HepG2 (cell line): ENCODE results near the gene USP5. TPM values are rescaled to one million over a fixed set of nuclear protein-coding genes. Genes with fewer than 3 reads are reported as not detected.

Experiments
- AGO1 ChIP-seq: fragments of 200-400 bp; formaldehyde crosslinking; IDR thresholded peaks from 2 replicates; pipeline ENCODE4 v1.6.1; 2017; ENCODE audit warnings: mild to moderate bottlenecking, low read depth, low read length, moderate library complexity; ENCODE audit not compliant: poor library complexity, severe bottlenecking
- ARNTL ChIP-seq: sonication (generic); formaldehyde crosslinking; IDR thresholded peaks from 2 replicates; pipeline ENCODE4 v1.4.0; 2020; ENCODE audit warnings: mild to moderate bottlenecking, missing genetic modification reagents
- ASH2L ChIP-seq: fragments of 300-600, 200-600 bp; sonication (generic); IDR thresholded peaks from 2 replicates; pipeline ENCODE4 v1.7.0; 2017; ENCODE audit warnings: low read depth, mild to moderate bottlenecking, moderate library complexity, mixed read lengths, low read length; ENCODE audit not compliant: insufficient read length
- GATA4 ChIP-seq: sonication (generic); IDR thresholded peaks from 2 replicates; pipeline ENCODE4 v1.6.1; 2016; ENCODE audit warnings: antibody characterized with exemption, low read depth, borderline replicate concordance
- HDAC2 ChIP-seq: sonication (generic); formaldehyde crosslinking; IDR thresholded peaks from 2 replicates; pipeline ENCODE4 v1.4.0; 2020; ENCODE audit warnings: missing genetic modification reagents
- NCOA2 ChIP-seq: sonication (generic); formaldehyde crosslinking; IDR thresholded peaks from 2 replicates; pipeline ENCODE4 v1.8.0; 2022; ENCODE audit warnings: inconsistent platforms
- NONO ChIP-seq, 2 experiments: fragments of 450-650 bp in 1 of 2; sonication (generic) in 1 of 2; formaldehyde crosslinking in 1 of 2; IDR thresholded peaks in 1 of 2; conservative IDR thresholded peaks in 1 of 2; 2 replicates each; pipeline versions ENCODE4 v1.6.1 to v1.8.0; 2017 to 2022; ENCODE audit warnings: mild to moderate bottlenecking in 1 of 2, missing genetic modification reagents in 1 of 2, moderate library complexity in 1 of 2
- PHF5A ChIP-seq: IDR thresholded peaks from one replicate; pipeline ENCODE4 v1.6.1; 2018; ENCODE audit warnings: low read depth, missing genetic modification reagents; ENCODE audit not compliant: unreplicated experiment
- RBFOX2 ChIP-seq: fragments of 200-400 bp; formaldehyde crosslinking; IDR thresholded peaks from 2 replicates; pipeline ENCODE4 v1.6.1; 2017; ENCODE audit warnings: low read depth, mild to moderate bottlenecking, low read length
- SAP130 ChIP-seq: IDR thresholded peaks from 2 replicates; pipeline ENCODE4 v1.6.1; 2016; ENCODE audit warnings: low read depth
- SIX4 ChIP-seq: sonication (generic); formaldehyde crosslinking; IDR thresholded peaks from 2 replicates; pipeline ENCODE4 v1.4.0; 2020; ENCODE audit warnings: missing genetic modification reagents
- TAF15 ChIP-seq: fragments of 200-400 bp; formaldehyde crosslinking; IDR thresholded peaks from one replicate; pipeline ENCODE4 v1.6.1; 2018; ENCODE audit warnings: mild to moderate bottlenecking, low read depth, low read length; ENCODE audit not compliant: poor library complexity, severe bottlenecking
- TBX2 ChIP-seq: sonication (generic); formaldehyde crosslinking; IDR thresholded peaks from 2 replicates; pipeline ENCODE4 v1.5.0; 2020; ENCODE audit warnings: missing genetic modification reagents, mild to moderate bottlenecking, borderline replicate concordance
- TCF7L2 ChIP-seq: IDR thresholded peaks from 2 replicates; pipeline ENCODE4 v1.6.1; 2011; ENCODE audit warnings: mild to moderate bottlenecking, low read depth, low read length, moderate library complexity
- ZFP1 ChIP-seq: IDR thresholded peaks from 2 replicates; pipeline ENCODE4 v1.6.1; 2016
- ZMAT3 ChIP-seq: sonication (generic); formaldehyde crosslinking; conservative IDR thresholded peaks from 2 replicates; pipeline ENCODE4 v1.7.0; 2021; ENCODE audit warnings: missing genetic modification reagents
- ZNF564 ChIP-seq: sonication (generic); formaldehyde crosslinking; IDR thresholded peaks from 2 replicates; pipeline ENCODE4 v1.8.1; 2023; ENCODE audit warnings: mild to moderate bottlenecking, missing genetic modification reagents
- ZNF572 ChIP-seq: sonication (generic); formaldehyde crosslinking; IDR thresholded peaks from 2 replicates; pipeline ENCODE4 v1.5.1; 2020; ENCODE audit warnings: mild to moderate bottlenecking, missing genetic modification reagents
- ZNF607 ChIP-seq: sonication (generic); formaldehyde crosslinking; IDR thresholded peaks from 2 replicates; pipeline ENCODE4 v1.5.1; 2020; ENCODE audit warnings: missing genetic modification reagents, mild to moderate bottlenecking, borderline replicate concordance
- ZNF788 ChIP-seq: sonication (generic); formaldehyde crosslinking; IDR thresholded peaks from 2 replicates; pipeline ENCODE4 v1.5.0; 2020; ENCODE audit warnings: mild to moderate bottlenecking, missing genetic modification reagents, borderline replicate concordance
- ZNF839 ChIP-seq: sonication (generic); formaldehyde crosslinking; IDR thresholded peaks from 2 replicates; pipeline ENCODE4 v1.4.0; 2020; ENCODE audit warnings: missing genetic modification reagents, mild to moderate bottlenecking, borderline replicate concordance
- ZSCAN21 ChIP-seq: sonication (generic); formaldehyde crosslinking; IDR thresholded peaks from 2 replicates; pipeline ENCODE4 v1.8.0; 2022; ENCODE audit warnings: mild to moderate bottlenecking, missing genetic modification reagents, moderate library complexity, borderline replicate concordance
- polyA plus RNA-seq, 8 experiments: library from polyadenylated mRNA; depleted of rRNA in 3 of 8; stranded (reverse) in 7 of 8; unstranded in 1 of 8; fragments of >200 nt; fragmentation: Illumina TruSeq in 4 of 8; extraction: Trizol in 4 of 8; gene quantifications; 2 replicates each; pipeline versions ENCODE4 v1.2.1 to v1.2.3, GENCODE V29; 2011 to 2016; ENCODE audit warnings: low read depth in 4 of 8, missing spikeins in 1 of 8, mixed read lengths in 1 of 8; ENCODE audit not compliant: insufficient read depth in 1 of 8
- total RNA-seq, 5 experiments: library from RNA; depleted of rRNA; stranded (reverse); fragments of >200 nt; fragmentation: Illumina TruSeq; extraction: Trizol; gene quantifications; 2 replicates each; pipeline ENCODE4 v1.2.3, GENCODE V29; 2016; ENCODE audit warnings: low read depth in 1 of 5
- TF ChIP-seq, protein P1 (sequence below): sonication (generic); formaldehyde crosslinking; IDR thresholded peaks from 2 replicates; pipeline ENCODE4 v1.4.0; 2020; ENCODE audit warnings: missing genetic modification reagents, mild to moderate bottlenecking, borderline replicate concordance
- TF ChIP-seq, protein P2 (sequence below): sonication (generic); formaldehyde crosslinking; IDR thresholded peaks from 2 replicates; pipeline ENCODE4 v1.5.0; 2020; ENCODE audit warnings: missing genetic modification reagents
- TF ChIP-seq, protein P3 (sequence below): sonication (generic); formaldehyde crosslinking; IDR thresholded peaks from 2 replicates; pipeline ENCODE4 v1.4.0; 2020; ENCODE audit warnings: mild to moderate bottlenecking, low read depth, missing genetic modification reagents
- TF ChIP-seq, protein P4 (sequence below): sonication (generic); formaldehyde crosslinking; IDR thresholded peaks from 2 replicates; pipeline ENCODE4 v1.4.0; 2020; ENCODE audit warnings: missing genetic modification reagents

Gene USP5
- total and polyA plus RNA-seq, 2 of the 13 experiments (the other 11 are each of a cell fraction or from before 2014, with no cell fraction given): 39.6 to 56.0 TPM

DNA sequence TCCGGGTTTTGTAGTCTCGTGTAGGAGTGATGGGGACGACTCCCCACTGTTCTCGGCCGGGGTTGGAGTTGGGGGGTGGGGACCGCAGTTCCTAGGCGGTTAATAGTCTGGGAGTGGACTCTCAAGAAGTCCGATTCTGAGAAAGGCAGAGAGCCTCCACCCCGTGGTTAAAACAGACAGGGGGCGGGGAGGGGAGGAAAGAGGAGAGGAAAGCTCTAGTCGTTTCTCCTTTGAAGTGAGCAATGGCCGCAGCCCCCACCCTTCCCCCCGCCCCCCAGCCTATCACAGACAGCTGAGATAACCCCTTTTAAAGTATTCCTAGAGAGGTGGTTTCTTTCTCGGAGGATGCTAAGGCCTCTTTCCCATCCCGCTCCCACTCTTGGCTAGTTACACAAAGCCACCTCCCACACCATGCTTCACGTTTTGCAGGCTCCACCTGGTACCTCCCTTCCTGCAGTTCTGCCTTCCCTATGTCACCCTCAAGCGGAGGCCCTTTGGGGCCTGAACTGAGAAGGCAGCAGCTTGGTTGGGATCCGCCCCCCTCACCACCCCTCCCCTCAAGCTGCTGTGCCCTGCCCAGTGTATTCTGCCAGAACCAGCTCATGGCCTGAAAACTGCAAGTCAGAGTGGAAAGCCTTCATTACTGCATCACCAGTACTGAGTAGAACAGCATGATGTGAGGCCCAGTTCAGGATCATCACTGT is 853 bp downstream of the USP5 start (continued):
- TF ChIP-seq ZNF572 (CRISPR knock-in tag) (0 out of 2 replicates have a peak, but pooled peaks have one; percentile 2), GATA4 (no peak), ZMAT3 (CRISPR knock-in tag) (no peak), TBX2 (CRISPR knock-in tag) (peak; percentile 36; the same call in 1 of the 2 replicates), AGO1 (no peak), ARNTL (0 out of 2 replicates have a peak, but pooled peaks have one; percentile 6), ZNF607 (CRISPR knock-in tag) (0 out of 2 replicates have a peak, but pooled peaks have one; percentile 7), ZSCAN21 (CRISPR knock-in tag) (peak; percentile 54; the same call in 1 of the 2 replicates), HDAC2 (no peak), ZFP1 (CRISPR knock-in tag) (no peak), ZNF839 (CRISPR knock-in tag) (0 out of 2 replicates have a peak, but pooled peaks have one; percentile 9), TAF15 (no peak), NONO (IDR thresholded peaks at IDR 0.05) (no peak), NONO (CRISPR knock-in tag; conservative IDR thresholded peaks at IDR 0.05) (no peak), TCF7L2 (no peak), ASH2L (peak; percentile 5), RBFOX2 (no peak), ZNF788 (CRISPR knock-in tag) (no peak), ZNF564 (CRISPR knock-in tag) (no peak), NCOA2 (CRISPR knock-in tag) (no peak), SAP130 (CRISPR knock-in tag) (peak; percentile 27; the same call in 1 of the 2 replicates), PHF5A (CRISPR knock-in tag) (no peak), SIX4 (CRISPR knock-in tag) (no peak)
- TF ChIP-seq, protein P1, sequence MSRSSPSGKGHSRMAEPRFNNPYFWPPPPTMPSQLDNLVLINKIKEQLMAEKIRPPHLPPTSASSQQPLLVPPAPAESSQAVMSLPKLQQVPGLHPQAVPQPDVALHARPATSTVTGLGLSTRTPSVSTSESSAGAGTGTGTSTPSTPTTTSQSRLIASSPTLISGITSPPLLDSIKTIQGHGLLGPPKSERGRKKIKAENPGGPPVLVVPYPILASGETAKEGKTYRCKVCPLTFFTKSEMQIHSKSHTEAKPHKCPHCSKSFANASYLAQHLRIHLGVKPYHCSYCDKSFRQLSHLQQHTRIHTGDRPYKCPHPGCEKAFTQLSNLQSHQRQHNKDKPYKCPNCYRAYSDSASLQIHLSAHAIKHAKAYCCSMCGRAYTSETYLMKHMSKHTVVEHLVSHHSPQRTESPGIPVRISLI (CRISPR knock-in tag): no peak
- TF ChIP-seq, protein P2, sequence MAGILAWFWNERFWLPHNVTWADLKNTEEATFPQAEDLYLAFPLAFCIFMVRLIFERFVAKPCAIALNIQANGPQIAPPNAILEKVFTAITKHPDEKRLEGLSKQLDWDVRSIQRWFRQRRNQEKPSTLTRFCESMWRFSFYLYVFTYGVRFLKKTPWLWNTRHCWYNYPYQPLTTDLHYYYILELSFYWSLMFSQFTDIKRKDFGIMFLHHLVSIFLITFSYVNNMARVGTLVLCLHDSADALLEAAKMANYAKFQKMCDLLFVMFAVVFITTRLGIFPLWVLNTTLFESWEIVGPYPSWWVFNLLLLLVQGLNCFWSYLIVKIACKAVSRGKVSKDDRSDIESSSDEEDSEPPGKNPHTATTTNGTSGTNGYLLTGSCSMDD (CRISPR knock-in tag): no peak
- TF ChIP-seq, protein P3, sequence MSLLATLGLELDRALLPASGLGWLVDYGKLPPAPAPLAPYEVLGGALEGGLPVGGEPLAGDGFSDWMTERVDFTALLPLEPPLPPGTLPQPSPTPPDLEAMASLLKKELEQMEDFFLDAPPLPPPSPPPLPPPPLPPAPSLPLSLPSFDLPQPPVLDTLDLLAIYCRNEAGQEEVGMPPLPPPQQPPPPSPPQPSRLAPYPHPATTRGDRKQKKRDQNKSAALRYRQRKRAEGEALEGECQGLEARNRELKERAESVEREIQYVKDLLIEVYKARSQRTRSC: no peak
- TF ChIP-seq, protein P4, sequence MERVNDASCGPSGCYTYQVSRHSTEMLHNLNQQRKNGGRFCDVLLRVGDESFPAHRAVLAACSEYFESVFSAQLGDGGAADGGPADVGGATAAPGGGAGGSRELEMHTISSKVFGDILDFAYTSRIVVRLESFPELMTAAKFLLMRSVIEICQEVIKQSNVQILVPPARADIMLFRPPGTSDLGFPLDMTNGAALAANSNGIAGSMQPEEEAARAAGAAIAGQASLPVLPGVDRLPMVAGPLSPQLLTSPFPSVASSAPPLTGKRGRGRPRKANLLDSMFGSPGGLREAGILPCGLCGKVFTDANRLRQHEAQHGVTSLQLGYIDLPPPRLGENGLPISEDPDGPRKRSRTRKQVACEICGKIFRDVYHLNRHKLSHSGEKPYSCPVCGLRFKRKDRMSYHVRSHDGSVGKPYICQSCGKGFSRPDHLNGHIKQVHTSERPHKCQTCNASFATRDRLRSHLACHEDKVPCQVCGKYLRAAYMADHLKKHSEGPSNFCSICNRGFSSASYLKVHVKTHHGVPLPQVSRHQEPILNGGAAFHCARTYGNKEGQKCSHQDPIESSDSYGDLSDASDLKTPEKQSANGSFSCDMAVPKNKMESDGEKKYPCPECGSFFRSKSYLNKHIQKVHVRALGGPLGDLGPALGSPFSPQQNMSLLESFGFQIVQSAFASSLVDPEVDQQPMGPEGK: peak; percentile 12; the same call in 1 of the 2 replicates
